GM12874 (cell line): Measurements from ENCODE around the gene MYL3.

Experiments
- CTCF ChIP-seq: IDR thresholded peaks from 2 replicates; pipeline ENCODE4 v1.5.1; 2011; ENCODE audit warnings: low read depth, mild to moderate bottlenecking, control low read depth, low read length, moderate library complexity; ENCODE audit not compliant: insufficient read depth

The MYL3 gene

GRCh38 chr3:46853441-46854415, 9.5 kb downstream of the MYL3 start:
- TF ChIP-seq CTCF, result no peak

- TF ChIP-seq CTCF, result no peak
Measured at GRCh38 chr3:46852839-46853355, 10.3 kb downstream of the MYL3 start.

GRCh38 chr3:46852334-46852720, 10.9 kb downstream of the MYL3 start:
- no peak for TF ChIP-seq CTCF

GRCh38 chr3:46851364-46852333, 11.6 kb downstream of the MYL3 start:
- TF ChIP-seq CTCF, result no peak

GRCh38 chr3:46850468-46850779, 12.8 kb downstream of the MYL3 start:
- TF ChIP-seq CTCF, result no peak

- no peak for TF ChIP-seq CTCF
Measured at GRCh38 chr3:46849686-46850467, 13.4 kb downstream of the MYL3 start.
